ENCODE data around the gene SOX10. TPM values are rescaled to one million over a fixed set of nuclear protein-coding genes. Genes with fewer than 3 reads are reported as not detected.

Gene SOX10
- total RNA-seq, 1 experiment from 2014 or later, result 2.7 TPM

GRCh38 chr22:37965940-37966664 lies 18.3 kb downstream of the SOX10 start:
- H3K9me3 Mint-ChIP-seq, result peaks cover 5% of the 10 kb centered on the region; the same call in 1 of the 2 replicates
- peaks cover 46% of the 10 kb centered on the region for H3K36me3 Mint-ChIP-seq
- DNase-seq (ENCODE audit: low spot score), result no peak
- H3K27me3 Mint-ChIP-seq (ENCODE audit: low read depth), result no peaks in the 10 kb centered on the region
- ATAC-seq, result no peak
- TF ChIP-seq OVOL2 (CRISPR knock-in tag; IDR thresholded peaks at IDR 0.05; ENCODE audit: borderline replicate concordance) (no peak), USF1 (CRISPR knock-in tag; IDR thresholded peaks at IDR 0.05) (no peak), RELA (CRISPR knock-in tag; IDR thresholded peaks at IDR 0.05; ENCODE audit: borderline replicate concordance) (no peak)
- TF ChIP-seq, protein P1, sequence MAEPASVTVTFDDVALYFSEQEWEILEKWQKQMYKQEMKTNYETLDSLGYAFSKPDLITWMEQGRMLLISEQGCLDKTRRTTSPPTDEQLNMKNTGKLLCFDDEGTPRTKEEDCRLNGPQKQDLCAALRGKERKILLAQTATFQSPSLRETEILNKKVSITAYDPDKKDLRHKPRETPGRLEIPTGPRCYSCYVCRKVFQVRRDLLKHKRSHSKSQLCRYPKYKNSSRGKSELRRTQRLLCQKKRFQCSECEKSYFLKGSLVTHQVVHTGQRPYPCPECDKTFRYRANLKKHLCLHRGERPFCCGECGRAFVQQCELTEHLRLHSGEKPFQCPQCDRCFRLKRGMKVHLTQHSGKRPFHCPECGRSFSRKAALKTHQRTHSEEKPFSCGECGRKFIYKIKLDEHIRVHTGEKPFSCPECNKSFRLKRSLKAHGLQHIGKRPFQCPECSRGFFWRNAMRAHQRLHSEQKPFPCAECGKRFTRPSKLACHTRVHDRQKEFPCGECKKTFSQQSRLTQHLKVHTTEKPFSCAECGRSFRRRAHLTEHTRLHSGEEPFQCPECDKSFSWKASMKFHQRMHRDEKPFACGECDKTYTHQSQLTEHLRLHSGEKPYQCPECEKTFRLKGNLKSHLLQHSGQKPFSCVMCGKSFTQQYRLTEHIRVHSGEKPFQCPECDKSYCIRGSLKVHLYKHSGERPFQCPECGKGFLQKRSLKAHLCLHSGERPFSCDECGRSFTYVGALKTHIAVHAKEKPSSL (CRISPR knock-in tag; conservative IDR thresholded peaks at IDR 0.05), result no peak
- H3K27ac Mint-ChIP-seq, result no peak overlapping the region; the same call in 1 of the 2 replicates
- ChIA-PET POLR2A (no interaction called here), CTCF (interaction anchor here (0.7 to 2.9 kb wide), 6 partner anchors 12 to 147 kb away, joined by 3 to 16 read pairs (median 3); partner anchors contain the start of genes C22orf23 and POLR2F)
- H3K4me1 Mint-ChIP-seq, result peaks cover 10% of the 10 kb centered on the region
- H3K4me3 Mint-ChIP-seq, result no peak overlapping the region

GRCh38 chr22:37961062-37961461 lies 23.3 kb downstream of the SOX10 start:
- POLR2A ChIA-PET, result no interaction called here

GRCh38 chr22:37959231-37959825 lies 25.0 kb downstream of the SOX10 start:
- Mint-ChIP-seq H3K36me3 (peaks cover 50% of the 10 kb centered on the region), H3K9me3 (no peaks in the 10 kb centered on the region), H3K27ac (no peak overlapping the region), H3K27me3 (ENCODE audit: low read depth) (no peaks in the 10 kb centered on the region), H3K4me1 (peaks cover 6% of the 10 kb centered on the region), H3K4me3 (no peak overlapping the region)
- DNase-seq (ENCODE audit: low spot score), result no peak
- POLR2A ChIA-PET, result no interaction called here
- CTCF ChIA-PET, result interaction anchor here (0.7 to 2.0 kb wide), 3 partner anchors 96 to 352 kb away, joined by 3 to 8 read pairs (median 3); no protein-coding TSS in a partner anchor
- ATAC-seq, result no peak
- TF ChIP-seq, protein P1 (CRISPR knock-in tag; conservative IDR thresholded peaks at IDR 0.05), result no peak
- TF ChIP-seq ERG (CRISPR knock-in tag; IDR thresholded peaks at IDR 0.05), result no peak
- no peak for TF ChIP-seq HMGA2 (CRISPR knock-in tag; IDR thresholded peaks at IDR 0.05)
- TF ChIP-seq, protein P2, sequence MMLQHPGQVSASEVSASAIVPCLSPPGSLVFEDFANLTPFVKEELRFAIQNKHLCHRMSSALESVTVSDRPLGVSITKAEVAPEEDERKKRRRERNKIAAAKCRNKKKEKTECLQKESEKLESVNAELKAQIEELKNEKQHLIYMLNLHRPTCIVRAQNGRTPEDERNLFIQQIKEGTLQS (CRISPR knock-in tag; conservative IDR thresholded peaks at IDR 0.05), result no peak
- TF ChIP-seq TP53 (CRISPR knock-in tag; IDR thresholded peaks at IDR 0.05), result no peak
- no peak for TF ChIP-seq E2F1 (CRISPR knock-in tag; IDR thresholded peaks at IDR 0.05)
- no peak for TF ChIP-seq ZNF121 (CRISPR knock-in tag; IDR thresholded peaks at IDR 0.05)
- TF ChIP-seq TCF7 (CRISPR knock-in tag; IDR thresholded peaks at IDR 0.05; ENCODE audit: low read depth), result no peak
- no peak for TF ChIP-seq GTF2I (CRISPR knock-in tag; conservative IDR thresholded peaks at IDR 0.05)

More at GRCh38 chr22:37961062-37961461, 23.3 kb downstream of the SOX10 start:
- ATAC-seq, result no peak
- TF ChIP-seq ZNF121 (CRISPR knock-in tag; IDR thresholded peaks at IDR 0.05) (peak; percentile 57; the same call in 1 of the 2 replicates), MXD4 (CRISPR knock-in tag; IDR thresholded peaks at IDR 0.05; ENCODE audit: borderline replicate concordance) (no peak)
- TF ChIP-seq, protein P3, sequence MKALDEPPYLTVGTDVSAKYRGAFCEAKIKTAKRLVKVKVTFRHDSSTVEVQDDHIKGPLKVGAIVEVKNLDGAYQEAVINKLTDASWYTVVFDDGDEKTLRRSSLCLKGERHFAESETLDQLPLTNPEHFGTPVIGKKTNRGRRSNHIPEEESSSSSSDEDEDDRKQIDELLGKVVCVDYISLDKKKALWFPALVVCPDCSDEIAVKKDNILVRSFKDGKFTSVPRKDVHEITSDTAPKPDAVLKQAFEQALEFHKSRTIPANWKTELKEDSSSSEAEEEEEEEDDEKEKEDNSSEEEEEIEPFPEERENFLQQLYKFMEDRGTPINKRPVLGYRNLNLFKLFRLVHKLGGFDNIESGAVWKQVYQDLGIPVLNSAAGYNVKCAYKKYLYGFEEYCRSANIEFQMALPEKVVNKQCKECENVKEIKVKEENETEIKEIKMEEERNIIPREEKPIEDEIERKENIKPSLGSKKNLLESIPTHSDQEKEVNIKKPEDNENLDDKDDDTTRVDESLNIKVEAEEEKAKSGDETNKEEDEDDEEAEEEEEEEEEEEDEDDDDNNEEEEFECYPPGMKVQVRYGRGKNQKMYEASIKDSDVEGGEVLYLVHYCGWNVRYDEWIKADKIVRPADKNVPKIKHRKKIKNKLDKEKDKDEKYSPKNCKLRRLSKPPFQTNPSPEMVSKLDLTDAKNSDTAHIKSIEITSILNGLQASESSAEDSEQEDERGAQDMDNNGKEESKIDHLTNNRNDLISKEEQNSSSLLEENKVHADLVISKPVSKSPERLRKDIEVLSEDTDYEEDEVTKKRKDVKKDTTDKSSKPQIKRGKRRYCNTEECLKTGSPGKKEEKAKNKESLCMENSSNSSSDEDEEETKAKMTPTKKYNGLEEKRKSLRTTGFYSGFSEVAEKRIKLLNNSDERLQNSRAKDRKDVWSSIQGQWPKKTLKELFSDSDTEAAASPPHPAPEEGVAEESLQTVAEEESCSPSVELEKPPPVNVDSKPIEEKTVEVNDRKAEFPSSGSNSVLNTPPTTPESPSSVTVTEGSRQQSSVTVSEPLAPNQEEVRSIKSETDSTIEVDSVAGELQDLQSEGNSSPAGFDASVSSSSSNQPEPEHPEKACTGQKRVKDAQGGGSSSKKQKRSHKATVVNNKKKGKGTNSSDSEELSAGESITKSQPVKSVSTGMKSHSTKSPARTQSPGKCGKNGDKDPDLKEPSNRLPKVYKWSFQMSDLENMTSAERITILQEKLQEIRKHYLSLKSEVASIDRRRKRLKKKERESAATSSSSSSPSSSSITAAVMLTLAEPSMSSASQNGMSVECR (CRISPR knock-in tag; IDR thresholded peaks at IDR 0.05; ENCODE audit: borderline replicate concordance), result no peak
- Mint-ChIP-seq H3K36me3 (peaks cover 56% of the 10 kb centered on the region), H3K27ac (no peak overlapping the region), H3K27me3 (ENCODE audit: low read depth) (no peaks in the 10 kb centered on the region), H3K4me3 (no peak overlapping the region), H3K9me3 (no peaks in the 10 kb centered on the region), H3K4me1 (no peaks in the 10 kb centered on the region; the same call in 1 of the 2 replicates)
- DNase-seq (ENCODE audit: low spot score), result no peak
- CTCF ChIA-PET, result no interaction called here

Measured in WTC11 (cell line).